Endothelial cell of umbilical vein (primary cell): ENCODE data around the gene USP46. TPM values are rescaled to one million over a fixed set of nuclear protein-coding genes. Genes with fewer than 3 reads are reported as not detected.

Source experiments
- BruUV-seq: library from RNA; stranded (reverse); fragments of 400-500 nt; replicated peaks from 2 replicates; lab custom pipeline; 2021; lab: Mats Ljungman, UMichigan
- CTCF ChIA-PET: fragments of 300-600, 350-600 bp; sonication (Branson Sonifier 250); formaldehyde crosslinking; loops from one replicate; lab custom pipeline; 2021; ENCODE audit warnings: antibody characterized with exemption, inconsistent platforms; lab: Charles Lee
- POLR2A ChIA-PET: fragments of 300-600, 350-600 bp; sonication (Branson Sonifier 250); formaldehyde crosslinking; loops from one replicate; lab custom pipeline; 2021; ENCODE audit warnings: antibody characterized with exemption, inconsistent platforms; lab: Charles Lee
- DNase-seq: peaks from one replicate; pipeline ENCODE4 v3.0.0-alpha.2; 2011; ENCODE audit warnings: low read depth, low spot score
- FAIRE-seq: peaks from 2 replicates; lab custom pipeline; 2011; peaks lifted over from hg19 to GRCh38; lab: Jason Lieb, UNC
- H2AFZ ChIP-seq: 2 replicates; pipeline ENCODE4 v1.6.0; 2012; ENCODE audit warnings: low read depth, low read length, control low read depth, inconsistent platforms
- H3K27ac ChIP-seq: 2 replicates; pipeline ENCODE4 v1.5.1; 2011; ENCODE audit warnings: low read depth, mild to moderate bottlenecking, control low read depth, low read length, moderate library complexity; ENCODE audit not compliant: insufficient read depth
- H3K27me3 ChIP-seq, 2 experiments: 2 replicates each; pipeline versions ENCODE4 v1.6.0 to v1.6.1; 2011; ENCODE audit warnings: low read length in 2 of 2, mixed read lengths in 1 of 2; ENCODE audit not compliant: control insufficient read depth in 2 of 2, insufficient read depth in 2 of 2
- H3K36me3 ChIP-seq, 2 experiments: 2 replicates in 1 of 2; 3 replicates in 1 of 2; pipeline ENCODE4 v1.5.1; 2011; ENCODE audit warnings: low read length in 2 of 2, mild to moderate bottlenecking in 1 of 2, moderate library complexity in 1 of 2; ENCODE audit not compliant: control insufficient read depth in 2 of 2, insufficient read depth in 2 of 2; ENCODE audit errors: extremely low read depth in 1 of 2
- H3K4me1 ChIP-seq: 3 replicates; pipeline ENCODE4 v1.5.1; 2011; ENCODE audit warnings: mild to moderate bottlenecking, low read length; ENCODE audit not compliant: control insufficient read depth, insufficient read depth; ENCODE audit errors: extremely low read depth
- H3K4me2 ChIP-seq: 2 replicates; pipeline ENCODE4 v1.6.1; 2011; ENCODE audit warnings: low read length, control low read depth, mixed read lengths; ENCODE audit not compliant: insufficient read depth
- H3K4me3 ChIP-seq, 3 experiments: fragments of 200-600 bp in 1 of 3; sonication (generic), shearing (Covaris generic) in 1 of 3; replicated peaks in 1 of 3; 2 replicates each; pipeline ENCODE4 v1.5.1; 2011 to 2016; ENCODE audit warnings: control low read depth in 3 of 3, low read length in 3 of 3, mild to moderate bottlenecking in 2 of 3, inconsistent platforms in 1 of 3, low read depth in 1 of 3, moderate library complexity in 1 of 3; ENCODE audit not compliant: insufficient read depth in 1 of 3
- H3K79me2 ChIP-seq: 2 replicates; pipeline ENCODE4 v1.6.0; 2012; ENCODE audit warnings: low read length, inconsistent platforms; ENCODE audit not compliant: control insufficient read depth, insufficient read depth
- H3K9ac ChIP-seq: replicated peaks from 2 replicates; pipeline ENCODE3; 2011; ENCODE audit warnings: low read length, control low read depth; ENCODE audit not compliant: insufficient read depth; ENCODE audit errors: extremely low read depth
- H3K9me1 ChIP-seq: replicated peaks from 3 replicates; pipeline ENCODE4 v1.6.0; 2011; ENCODE audit warnings: mild to moderate bottlenecking, low read length; ENCODE audit not compliant: control insufficient read depth, insufficient read depth; ENCODE audit errors: extremely low read depth
- H3K9me3 ChIP-seq: replicated peaks from 2 replicates; pipeline ENCODE4 v1.5.1; 2012; ENCODE audit warnings: low read length, inconsistent platforms; ENCODE audit not compliant: control insufficient read depth, insufficient read depth
- H4K20me1 ChIP-seq: replicated peaks from 2 replicates; pipeline ENCODE3; 2011; ENCODE audit warnings: mild to moderate bottlenecking, low read length; ENCODE audit not compliant: control insufficient read depth, insufficient read depth; ENCODE audit errors: extremely low read depth
- EZH2 ChIP-seq: IDR thresholded peaks from 2 replicates; pipeline ENCODE4 v1.6.1; 2012; ENCODE audit warnings: borderline replicate concordance, low read depth, mild to moderate bottlenecking, moderate library complexity, low read length, inconsistent platforms; ENCODE audit not compliant: severe bottlenecking
- FOS ChIP-seq: IDR thresholded peaks from 2 replicates; pipeline ENCODE4 v1.6.1; 2011; ENCODE audit warnings: mild to moderate bottlenecking, low read length, moderate library complexity, borderline replicate concordance; ENCODE audit not compliant: insufficient read depth
- GATA2 ChIP-seq: IDR thresholded peaks from 2 replicates; pipeline ENCODE4 v1.7.0; 2011; ENCODE audit warnings: low read depth, mild to moderate bottlenecking, moderate library complexity, mixed read lengths, low read length; ENCODE audit not compliant: insufficient read length, insufficient read depth
- JUN ChIP-seq: IDR thresholded peaks from 2 replicates; pipeline ENCODE4 v1.6.1; 2011; ENCODE audit warnings: borderline replicate concordance, low read depth; ENCODE audit not compliant: insufficient read length, insufficient read depth
- MYC ChIP-seq: IDR thresholded peaks from one replicate; pipeline ENCODE4 v1.6.1; 2011; ENCODE audit warnings: mild to moderate bottlenecking, low read depth, low read length
- POLR2A ChIP-seq: IDR thresholded peaks from 2 replicates; pipeline ENCODE4 v1.6.1; 2012; ENCODE audit warnings: low read depth, mild to moderate bottlenecking, control low read depth, low read length
- POLR2AphosphoS5 ChIP-seq: IDR thresholded peaks from 2 replicates; pipeline ENCODE4 v1.6.1; 2012; ENCODE audit warnings: low read depth, mild to moderate bottlenecking, control low read depth, low read length, moderate library complexity; ENCODE audit not compliant: insufficient read depth
- dilution Hi-C: fragments of 300-500 bp; cut with MboI; formaldehyde crosslinking; loops from one replicate; pipeline ENCODE4 v1.15.0; 2019; ENCODE audit warnings: low sequenced_read_pairs; ENCODE audit not compliant: extremely low pct_ligation_motif_present
- intact Hi-C: fragments of 100-400 bp; cut with micrococcal nuclease; formaldehyde crosslinking; loops from one replicate; pipeline ENCODE4 v1.10.0; 2022
- polyA plus RNA-seq, 4 experiments: library from polyadenylated mRNA; depleted of rRNA in 3 of 4; stranded (reverse) in 3 of 4; unstranded in 1 of 4; fragments of >200 nt; gene quantifications; 2 replicates each; pipeline versions ENCODE4 v1.2.1 to v1.2.3, GENCODE V29; 2011 to 2012; ENCODE audit warnings: missing spikeins in 1 of 4
- total RNA-seq: library from RNA; stranded (reverse); gene quantifications from 2 replicates; pipeline ENCODE4 v1.2.3, GENCODE V29; 2021
- TF ChIP-seq, protein P1 (sequence below), 2 donors: IDR thresholded peaks; 1 replicate in 1 of 2; 2 replicates in 1 of 2; pipeline ENCODE4 v1.5.1; 2011; ENCODE audit warnings: low read length in 2 of 2, mild to moderate bottlenecking in 2 of 2, moderate library complexity in 2 of 2, control low read depth in 1 of 2, inconsistent platforms in 1 of 2, low read depth in 1 of 2; ENCODE audit not compliant: insufficient read depth in 1 of 2; ENCODE audit errors: extremely low read depth in 1 of 2
- TF ChIP-seq, protein P2 (sequence below): IDR thresholded peaks from 2 replicates; pipeline ENCODE4 v1.6.1; 2011; ENCODE audit not compliant: insufficient read depth, insufficient read length

USP46 gene
- total and polyA plus RNA-seq, 2 donors (not counting 3 experiments of a cell fraction or from before 2014, with no cell fraction given) = 5.2 to 23.7 TPM

DNA sequence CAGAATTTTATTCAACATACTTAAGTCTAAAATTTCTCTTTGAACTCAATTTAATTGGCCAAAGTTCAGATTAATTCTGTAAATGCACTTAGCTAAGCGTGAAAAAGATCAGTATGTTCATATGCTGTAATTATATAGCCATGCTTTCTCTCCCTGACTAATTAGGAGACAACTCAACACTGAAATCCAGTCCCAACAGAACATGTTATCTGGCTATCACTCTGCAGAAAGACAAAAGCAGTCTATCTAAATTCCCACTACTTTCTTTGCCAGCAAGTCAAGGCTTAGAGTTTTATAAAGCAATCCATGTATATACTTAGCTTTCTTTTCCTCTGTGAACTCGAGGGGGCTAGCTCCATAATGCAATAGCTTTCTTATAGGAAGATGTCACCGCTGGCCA, 16.0 kb upstream of the USP46 start:
- DNase-seq = no peak
- no peaks in the 10 kb centered on the region for H3K9me1 ChIP-seq
- H3K9me3 ChIP-seq = no peaks in the 10 kb centered on the region
- no peaks in the 10 kb centered on the region for H3K4me1 ChIP-seq
- TF ChIP-seq EZH2 = no peak
- TF ChIP-seq POLR2AphosphoS5 = no peak
- TF ChIP-seq FOS = no peak
- TF ChIP-seq, protein P1, sequence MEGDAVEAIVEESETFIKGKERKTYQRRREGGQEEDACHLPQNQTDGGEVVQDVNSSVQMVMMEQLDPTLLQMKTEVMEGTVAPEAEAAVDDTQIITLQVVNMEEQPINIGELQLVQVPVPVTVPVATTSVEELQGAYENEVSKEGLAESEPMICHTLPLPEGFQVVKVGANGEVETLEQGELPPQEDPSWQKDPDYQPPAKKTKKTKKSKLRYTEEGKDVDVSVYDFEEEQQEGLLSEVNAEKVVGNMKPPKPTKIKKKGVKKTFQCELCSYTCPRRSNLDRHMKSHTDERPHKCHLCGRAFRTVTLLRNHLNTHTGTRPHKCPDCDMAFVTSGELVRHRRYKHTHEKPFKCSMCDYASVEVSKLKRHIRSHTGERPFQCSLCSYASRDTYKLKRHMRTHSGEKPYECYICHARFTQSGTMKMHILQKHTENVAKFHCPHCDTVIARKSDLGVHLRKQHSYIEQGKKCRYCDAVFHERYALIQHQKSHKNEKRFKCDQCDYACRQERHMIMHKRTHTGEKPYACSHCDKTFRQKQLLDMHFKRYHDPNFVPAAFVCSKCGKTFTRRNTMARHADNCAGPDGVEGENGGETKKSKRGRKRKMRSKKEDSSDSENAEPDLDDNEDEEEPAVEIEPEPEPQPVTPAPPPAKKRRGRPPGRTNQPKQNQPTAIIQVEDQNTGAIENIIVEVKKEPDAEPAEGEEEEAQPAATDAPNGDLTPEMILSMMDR (IDR thresholded peaks at IDR 0.05; ENCODE audit: extremely low read depth in 1 of 2, insufficient read depth in 1 of 2, low read depth in 1 of 2, low read length in 2 of 2) = no peak
- no peak for TF ChIP-seq MYC
- no peak for TF ChIP-seq GATA2
- TF ChIP-seq, protein P2, sequence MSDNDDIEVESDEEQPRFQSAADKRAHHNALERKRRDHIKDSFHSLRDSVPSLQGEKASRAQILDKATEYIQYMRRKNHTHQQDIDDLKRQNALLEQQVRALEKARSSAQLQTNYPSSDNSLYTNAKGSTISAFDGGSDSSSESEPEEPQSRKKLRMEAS = no peak
- no peak for TF ChIP-seq JUN
- no peak for TF ChIP-seq POLR2A
- dilution Hi-C loops = no loop called here
- H2AFZ ChIP-seq = no peak overlapping the region
- H3K79me2 ChIP-seq = no peaks in the 10 kb centered on the region
- intact Hi-C loops = no loop called here
- no TSS peak for BruUV-seq
- no peak for FAIRE-seq
- ChIA-PET POLR2A (no interaction called here), CTCF (interaction anchor here (0.8 kb wide), 1 partner anchor 10 kb away, joined by 4 read pairs; no protein-coding TSS in a partner anchor)
- H3K36me3 ChIP-seq = no peaks in the 10 kb centered on the region
- no peak overlapping the region for H3K9ac ChIP-seq
- H3K27me3 ChIP-seq = peaks cover 0 to 3% of the 10 kb centered on the region in 2 experiments
- H3K27ac ChIP-seq = no peak overlapping the region
- H4K20me1 ChIP-seq = no peaks in the 10 kb centered on the region
- no peak overlapping the region for H3K4me3 ChIP-seq
- H3K4me2 ChIP-seq = no peak overlapping the region
